ENCODE data around the gene MAP9. TPM values are rescaled to one million over a fixed set of nuclear protein-coding genes. Genes with fewer than 3 reads are reported as not detected.

Gene MAP9
- total RNA-seq, 2 donors from 2014 or later, result 4.5 to 9.5 TPM

- H3K27me3 ChIP-seq, result no peaks in the 10 kb centered on the region
- H3K9me3 ChIP-seq, result no peaks in the 10 kb centered on the region
- no peak overlapping the region for H3K27ac ChIP-seq
- H3K4me3 ChIP-seq, result no peak overlapping the region
- H3K4me1 ChIP-seq, result no peaks in the 10 kb centered on the region
- TF ChIP-seq, protein P1, sequence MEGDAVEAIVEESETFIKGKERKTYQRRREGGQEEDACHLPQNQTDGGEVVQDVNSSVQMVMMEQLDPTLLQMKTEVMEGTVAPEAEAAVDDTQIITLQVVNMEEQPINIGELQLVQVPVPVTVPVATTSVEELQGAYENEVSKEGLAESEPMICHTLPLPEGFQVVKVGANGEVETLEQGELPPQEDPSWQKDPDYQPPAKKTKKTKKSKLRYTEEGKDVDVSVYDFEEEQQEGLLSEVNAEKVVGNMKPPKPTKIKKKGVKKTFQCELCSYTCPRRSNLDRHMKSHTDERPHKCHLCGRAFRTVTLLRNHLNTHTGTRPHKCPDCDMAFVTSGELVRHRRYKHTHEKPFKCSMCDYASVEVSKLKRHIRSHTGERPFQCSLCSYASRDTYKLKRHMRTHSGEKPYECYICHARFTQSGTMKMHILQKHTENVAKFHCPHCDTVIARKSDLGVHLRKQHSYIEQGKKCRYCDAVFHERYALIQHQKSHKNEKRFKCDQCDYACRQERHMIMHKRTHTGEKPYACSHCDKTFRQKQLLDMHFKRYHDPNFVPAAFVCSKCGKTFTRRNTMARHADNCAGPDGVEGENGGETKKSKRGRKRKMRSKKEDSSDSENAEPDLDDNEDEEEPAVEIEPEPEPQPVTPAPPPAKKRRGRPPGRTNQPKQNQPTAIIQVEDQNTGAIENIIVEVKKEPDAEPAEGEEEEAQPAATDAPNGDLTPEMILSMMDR (IDR thresholded peaks at IDR 0.05), result no peak
- DNase-seq (ENCODE audit: low spot score), result no peak
- no peaks in the 10 kb centered on the region for H3K36me3 ChIP-seq
These were observed 24.1 kb upstream of the MAP9 start for GRCh38 chr4:155400893-155401292.

DNA sequence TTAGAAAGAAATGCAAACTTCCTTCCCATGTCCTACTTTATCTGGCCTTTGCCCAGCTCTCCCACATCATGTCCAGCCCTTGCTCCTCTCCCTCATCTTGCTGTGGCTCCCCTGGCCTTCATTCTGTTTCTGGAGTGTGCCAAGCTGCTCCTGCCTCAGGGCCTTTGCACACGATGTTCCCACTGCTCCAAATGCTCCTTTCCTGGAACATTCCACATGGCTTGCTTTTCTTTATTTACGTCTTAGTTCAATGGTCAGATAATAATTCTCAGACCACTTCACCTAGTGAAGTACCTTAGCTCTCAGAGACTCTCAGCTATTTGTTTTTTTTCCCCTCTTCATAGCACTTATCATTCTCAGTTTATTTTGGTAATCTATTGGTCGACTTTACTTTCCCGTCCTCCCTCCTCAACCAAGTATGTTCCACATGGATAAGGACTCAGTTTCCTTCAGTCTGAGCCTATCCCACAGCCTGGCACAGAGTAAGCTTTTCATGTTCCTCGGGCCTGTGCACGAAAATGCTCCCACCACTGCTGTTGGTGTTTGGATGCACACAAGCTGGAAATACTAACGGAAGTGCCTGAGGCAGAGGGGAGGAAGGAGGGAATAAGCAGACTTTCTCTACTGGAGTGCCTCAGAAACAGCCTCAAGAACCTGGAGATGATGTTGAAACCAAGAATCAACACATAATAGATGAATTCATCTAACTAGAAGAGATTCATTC lies 23.4 kb upstream of the MAP9 start:
- Histone ChIP-seq H3K27ac (no peak overlapping the region), H3K4me3 (no peak overlapping the region), H3K4me1 (no peaks in the 10 kb centered on the region), H3K27me3 (no peaks in the 10 kb centered on the region), H3K36me3 (no peaks in the 10 kb centered on the region), H3K9me3 (no peaks in the 10 kb centered on the region)
- TF ChIP-seq, protein P1 (IDR thresholded peaks at IDR 0.05), result no peak
- no peak for DNase-seq (ENCODE audit: low spot score)

DNA sequence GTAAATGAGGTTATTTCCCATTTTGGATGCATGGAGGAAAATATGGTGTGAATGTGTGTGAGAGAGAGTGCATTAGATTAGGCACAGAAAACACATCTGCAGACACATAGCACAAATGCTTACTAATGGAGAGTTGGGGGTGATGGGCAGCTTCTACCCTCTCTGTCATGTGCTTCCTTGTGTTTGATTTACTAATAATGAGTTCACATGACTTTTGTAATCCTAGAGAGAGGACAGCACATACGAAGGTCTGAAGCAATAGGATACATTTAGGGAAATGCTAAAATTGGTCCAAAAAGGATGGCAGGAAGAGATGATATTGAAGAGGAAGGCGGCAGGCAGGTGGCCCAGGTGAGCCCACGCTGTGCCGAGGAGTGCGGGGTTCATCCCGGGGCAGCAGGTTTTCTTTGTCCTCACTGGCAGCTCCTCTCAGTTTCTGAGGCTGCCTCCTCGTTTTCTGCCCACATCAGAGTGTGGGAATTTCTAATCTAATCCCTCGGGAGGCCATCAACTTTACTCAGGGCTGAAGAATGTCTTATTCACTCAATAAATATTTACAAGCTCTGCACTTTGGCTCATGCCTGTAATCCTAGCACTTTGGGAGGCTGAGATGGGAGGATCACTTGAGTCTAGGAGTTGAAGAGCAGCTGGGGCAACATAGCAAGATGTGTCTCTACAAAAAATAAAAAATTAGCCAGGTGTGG lies 15.9 kb upstream of the MAP9 start:
- DNase-seq (ENCODE audit: low spot score), result no peak
- Histone ChIP-seq H3K36me3 (no peaks in the 10 kb centered on the region), H3K9me3 (no peaks in the 10 kb centered on the region), H3K27ac (no peak overlapping the region), H3K27me3 (no peaks in the 10 kb centered on the region), H3K4me1 (no peaks in the 10 kb centered on the region), H3K4me3 (no peak overlapping the region)
- TF ChIP-seq, protein P1 (IDR thresholded peaks at IDR 0.05), result no peak

- H3K9me3 ChIP-seq, result no peaks in the 10 kb centered on the region
- H3K4me1 ChIP-seq, result no peaks in the 10 kb centered on the region
- no peak for DNase-seq (ENCODE audit: low spot score)
- H3K27me3 ChIP-seq, result no peaks in the 10 kb centered on the region
- TF ChIP-seq, protein P1 (IDR thresholded peaks at IDR 0.05), result no peak
- no peaks in the 10 kb centered on the region for H3K36me3 ChIP-seq
- no peak overlapping the region for H3K4me3 ChIP-seq
- H3K27ac ChIP-seq, result no peak overlapping the region
These were observed 15.2 kb upstream of the MAP9 start for GRCh38 chr4:155391932-155392331.

- Histone ChIP-seq H3K36me3 (no peaks in the 10 kb centered on the region), H3K4me1 (no peaks in the 10 kb centered on the region), H3K9me3 (no peaks in the 10 kb centered on the region), H3K27ac (no peak overlapping the region), H3K27me3 (no peaks in the 10 kb centered on the region), H3K4me3 (no peak overlapping the region)
- DNase-seq (ENCODE audit: low spot score), result no peak
- TF ChIP-seq, protein P1 (IDR thresholded peaks at IDR 0.05), result no peak
These were observed 11.4 kb upstream of the MAP9 start for GRCh38 chr4:155388162-155388561.
